ENCODE data around the gene ARF3.

The ARF3 gene

GRCh38 chr12:48961801-48962200 is 4.5 kb upstream of the ARF3 start:
- no peak for DNase-seq

- DNase-seq: no peak
These were observed 4.0 kb upstream of the ARF3 start for GRCh38 chr12:48961331-48961730.

GRCh38 chr12:48960834-48961233 is 3.5 kb upstream of the ARF3 start:
- DNase-seq: no peak

- DNase-seq: no peak
These were observed 732 bp upstream of the ARF3 start for GRCh38 chr12:48958049-48958388.

GRCh38 chr12:48956279-48957140 is 777 bp downstream of the ARF3 start:
- peak; percentile 86 for DNase-seq

GRCh38 chr12:48954841-48955501 is 2.3 kb downstream of the ARF3 start:
- peak; percentile 61 for DNase-seq

GRCh38 chr12:48954061-48954460 is 3.2 kb downstream of the ARF3 start:
- DNase-seq: no peak

- DNase-seq: no peak
These were observed 4.6 kb downstream of the ARF3 start for GRCh38 chr12:48952691-48953090.

GRCh38 chr12:48947727-48948126 is 9.6 kb downstream of the ARF3 start:
- DNase-seq: no peak

- DNase-seq: no peak
These were observed 10.3 kb downstream of the ARF3 start for GRCh38 chr12:48946943-48947342.

- no peak for DNase-seq
These were observed 11.1 kb downstream of the ARF3 start for GRCh38 chr12:48946205-48946604.

GRCh38 chr12:48943221-48943620 is 14.1 kb downstream of the ARF3 start:
- DNase-seq: no peak

- DNase-seq: peak; percentile 80
These were observed 17.1 kb downstream of the ARF3 start for GRCh38 chr12:48940181-48940580.

GRCh38 chr12:48938805-48939204 is 18.5 kb downstream of the ARF3 start:
- no peak for DNase-seq

GRCh38 chr12:48937170-48937569 is 20.1 kb downstream of the ARF3 start:
- no peak for DNase-seq

GRCh38 chr12:48936379-48936979 is 20.8 kb downstream of the ARF3 start:
- peak; percentile 40 for DNase-seq

GRCh38 chr12:48934312-48934706 is 23.0 kb downstream of the ARF3 start:
- DNase-seq: no peak

- DNase-seq: no peak
These were observed 23.5 kb downstream of the ARF3 start for GRCh38 chr12:48933664-48934311.

- DNase-seq: no peak
These were observed 24.4 kb downstream of the ARF3 start for GRCh38 chr12:48932878-48933277.

GRCh38 chr12:48930475-48930874 is 26.8 kb downstream of the ARF3 start:
- no peak for DNase-seq

GRCh38 chr12:48929551-48929950 is 27.7 kb downstream of the ARF3 start:
- no peak for DNase-seq

GRCh38 chr12:48927261-48927660 is 30.0 kb downstream of the ARF3 start:
- DNase-seq: no peak

GRCh38 chr12:48925304-48926011 is 31.8 kb downstream of the ARF3 start, which contains the start of gene FKBP11:
FKBP11 (minus strand) TSS chr12:48925492; CDS start chr12:48925428, 64 bp downstream.
- no peak for DNase-seq

All from GDM1 (cell line).